Osteoblast (primary cell): ENCODE data around the gene UPP1. TPM values are rescaled to one million over a fixed set of nuclear protein-coding genes. Genes with fewer than 3 reads are reported as not detected.

Experiments
- DNase-seq: peaks from one replicate; pipeline ENCODE4 v3.0.0; 2011; ENCODE audit warnings: low spot score, mixed read lengths; ENCODE audit not compliant: insufficient read length; ENCODE audit errors: missing footprints
- H2AFZ ChIP-seq: 2 replicates; pipeline ENCODE4 v1.6.0; 2011; ENCODE audit warnings: mild to moderate bottlenecking, low read length
- H3K27ac ChIP-seq: 2 replicates; pipeline ENCODE4 v1.5.1; 2011; ENCODE audit warnings: mild to moderate bottlenecking, low read depth, low read length, moderate library complexity
- H3K27me3 ChIP-seq: 2 replicates; pipeline ENCODE4 v1.6.0; 2012; ENCODE audit warnings: mild to moderate bottlenecking, control low read depth, inconsistent platforms, low read length, moderate library complexity; ENCODE audit not compliant: insufficient read depth
- H3K36me3 ChIP-seq: 2 replicates; pipeline ENCODE4 v1.5.1; 2011; ENCODE audit warnings: mild to moderate bottlenecking, low read length, control low read depth, moderate library complexity; ENCODE audit not compliant: insufficient read depth
- H3K4me1 ChIP-seq: 2 replicates; pipeline ENCODE4 v1.5.1; 2011; ENCODE audit warnings: mild to moderate bottlenecking, low read length, control low read depth, moderate library complexity; ENCODE audit not compliant: insufficient read depth
- H3K4me2 ChIP-seq: 2 replicates; pipeline ENCODE4 v1.6.0; 2011; ENCODE audit warnings: mild to moderate bottlenecking, low read length; ENCODE audit not compliant: insufficient read depth
- H3K4me3 ChIP-seq: fragments of 200-600 bp; sonication (generic); 3 replicates; pipeline ENCODE4 v1.5.1; 2012; ENCODE audit warnings: mild to moderate bottlenecking, low read length, inconsistent platforms; ENCODE audit not compliant: insufficient read depth
- H3K79me2 ChIP-seq: 2 replicates; pipeline ENCODE4 v1.6.0; 2012; ENCODE audit warnings: mild to moderate bottlenecking, low read length, control low read depth, inconsistent platforms; ENCODE audit not compliant: insufficient read depth
- H3K9me3 ChIP-seq: 2 replicates; pipeline ENCODE4 v1.5.1; 2011; ENCODE audit warnings: low read depth, low read length, control low read depth
- H4K20me1 ChIP-seq: 2 replicates; pipeline ENCODE4 v1.6.0; 2012; ENCODE audit warnings: mild to moderate bottlenecking, low read length, control low read depth; ENCODE audit not compliant: insufficient read depth
- CTCF ChIP-seq: IDR thresholded peaks from 2 replicates; pipeline ENCODE4 v1.5.1; 2011; ENCODE audit warnings: mild to moderate bottlenecking, low read depth, low read length, moderate library complexity; ENCODE audit errors: extremely low read depth
- total RNA-seq: library from RNA; depleted of rRNA; stranded (reverse); fragments of >200 nt; gene quantifications from 2 replicates; pipeline ENCODE4 v1.2.3, GENCODE V29; 2012

The UPP1 gene
- total RNA-seq, 1 donor: 35.5 TPM

DNA sequence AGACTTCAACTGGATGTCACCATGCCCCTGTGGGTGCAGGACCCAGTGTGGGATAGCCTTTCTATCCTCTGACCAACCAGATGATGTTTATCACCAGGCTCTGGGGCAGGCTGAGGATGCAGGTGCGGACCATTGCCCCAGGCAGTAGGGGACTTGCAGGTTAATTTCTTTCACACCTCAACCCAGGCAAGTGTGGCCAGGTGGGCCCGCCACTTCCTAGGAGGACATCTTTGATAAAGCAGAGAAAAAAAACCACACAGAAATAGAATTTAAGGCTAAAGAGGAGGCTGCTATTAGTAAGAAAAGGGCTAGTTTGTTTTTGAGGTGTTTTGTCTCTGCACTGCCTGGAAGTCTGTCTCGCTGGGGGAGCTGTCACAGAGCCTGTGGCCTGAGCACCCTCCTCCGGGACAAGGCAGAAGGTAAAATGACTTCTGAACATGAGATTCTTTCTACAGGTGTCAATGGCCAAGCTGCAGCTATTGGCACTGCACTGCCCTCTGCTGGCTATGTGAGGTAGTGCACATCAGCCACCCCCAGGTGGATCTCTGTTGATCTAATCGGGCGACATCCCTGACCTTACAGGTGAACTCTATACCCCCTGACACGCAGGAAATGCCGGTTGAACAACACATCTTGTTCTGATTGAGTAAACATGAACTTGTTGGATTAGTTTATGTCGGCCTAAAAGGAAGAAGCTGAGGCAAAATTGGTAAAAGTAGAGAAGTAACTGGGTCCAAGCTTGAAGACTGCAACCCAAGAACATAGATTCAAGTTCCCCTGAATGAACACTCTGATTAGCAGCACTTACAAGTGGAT is 21.0 kb downstream of the UPP1 start:
- Histone ChIP-seq H2AFZ (no peak overlapping the region), H3K27me3 (no peaks in the 10 kb centered on the region), H3K79me2 (no peaks in the 10 kb centered on the region), H3K4me2 (no peak overlapping the region), H3K4me1 (peaks cover 11% of the 10 kb centered on the region), H3K9me3 (no peaks in the 10 kb centered on the region), H3K27ac (no peak overlapping the region), H3K4me3 (no peak overlapping the region), H4K20me1 (no peaks in the 10 kb centered on the region), H3K36me3 (peaks cover 25% of the 10 kb centered on the region)
- DNase-seq: peak; percentile 62
- peak; percentile 99 for TF ChIP-seq CTCF

DNA sequence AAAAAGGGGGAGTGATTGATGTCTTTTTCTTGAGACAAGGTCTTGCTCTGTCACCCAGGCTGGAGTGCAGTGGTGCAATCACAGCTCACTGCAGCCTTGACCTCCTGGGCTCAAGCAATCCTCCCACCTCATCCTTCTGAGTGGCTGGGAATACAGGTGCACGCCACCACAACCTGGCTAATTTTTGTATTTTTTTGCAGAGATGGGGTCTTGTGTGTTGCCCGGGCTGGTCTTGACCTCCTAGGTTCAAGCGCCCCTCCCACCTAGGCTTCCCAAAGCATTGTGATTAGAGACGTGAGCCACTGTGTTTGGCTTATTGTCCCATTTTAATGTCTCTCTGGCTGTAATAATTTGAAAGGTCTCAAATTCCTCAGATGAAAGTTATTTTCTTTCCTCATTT is 21.8 kb downstream of the UPP1 start:
- H3K4me1 ChIP-seq: peaks cover 11% of the 10 kb centered on the region
- no peak overlapping the region for H3K27ac ChIP-seq
- H4K20me1 ChIP-seq: no peaks in the 10 kb centered on the region
- DNase-seq: no peak
- H3K9me3 ChIP-seq: no peaks in the 10 kb centered on the region
- H2AFZ ChIP-seq: no peak overlapping the region
- H3K27me3 ChIP-seq: no peaks in the 10 kb centered on the region
- no peak overlapping the region for H3K4me2 ChIP-seq
- TF ChIP-seq CTCF: no peak
- no peak overlapping the region for H3K4me3 ChIP-seq
- no peaks in the 10 kb centered on the region for H3K79me2 ChIP-seq
- peaks cover 25% of the 10 kb centered on the region for H3K36me3 ChIP-seq

DNA sequence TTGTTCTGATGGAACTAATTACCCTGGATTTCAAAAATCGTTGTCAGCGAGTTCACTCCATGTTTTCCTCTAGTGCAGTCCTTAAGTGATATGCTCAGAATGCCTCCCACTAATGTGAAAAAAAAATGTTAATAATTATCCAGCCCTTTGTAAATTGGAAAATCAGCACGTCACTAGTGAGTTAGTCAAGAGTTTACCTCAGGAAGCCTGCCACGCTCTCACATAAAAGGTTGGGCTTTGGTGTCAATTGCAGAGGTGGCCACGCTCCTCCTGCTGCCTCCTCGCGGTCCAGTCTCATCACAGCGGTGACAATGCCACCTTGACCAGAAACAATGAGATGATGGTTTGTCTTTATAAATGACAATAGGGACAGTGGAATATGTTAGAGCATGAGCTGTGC is 22.5 kb downstream of the UPP1 start:
- Histone ChIP-seq H3K27ac (no peak overlapping the region), H3K4me1 (peaks cover 11% of the 10 kb centered on the region), H3K4me2 (no peak overlapping the region), H3K4me3 (no peak overlapping the region), H3K27me3 (no peaks in the 10 kb centered on the region), H3K9me3 (no peaks in the 10 kb centered on the region), H2AFZ (no peak overlapping the region), H3K79me2 (no peaks in the 10 kb centered on the region), H3K36me3 (peaks cover 24% of the 10 kb centered on the region), H4K20me1 (no peaks in the 10 kb centered on the region)
- TF ChIP-seq CTCF: no peak
- no peak for DNase-seq

GRCh38 chr7:48112401-48113165 is 23.5 kb downstream of the UPP1 start:
- H3K4me1 ChIP-seq: peaks cover 11% of the 10 kb centered on the region
- no peak overlapping the region for H3K4me3 ChIP-seq
- H3K4me2 ChIP-seq: no peak overlapping the region
- H3K27me3 ChIP-seq: no peaks in the 10 kb centered on the region
- no peak overlapping the region for H2AFZ ChIP-seq
- no peak overlapping the region for H3K27ac ChIP-seq
- DNase-seq: peak; percentile 89
- H3K36me3 ChIP-seq: peaks cover 15% of the 10 kb centered on the region
- no peaks in the 10 kb centered on the region for H3K9me3 ChIP-seq
- TF ChIP-seq CTCF: no peak
- H4K20me1 ChIP-seq: no peaks in the 10 kb centered on the region
- H3K79me2 ChIP-seq: no peaks in the 10 kb centered on the region
